ENCODE results near the gene OFD1.
A peak's percentile ranks its signal among the peaks of the same experiment; 100 is the strongest.

Gene OFD1

DNA sequence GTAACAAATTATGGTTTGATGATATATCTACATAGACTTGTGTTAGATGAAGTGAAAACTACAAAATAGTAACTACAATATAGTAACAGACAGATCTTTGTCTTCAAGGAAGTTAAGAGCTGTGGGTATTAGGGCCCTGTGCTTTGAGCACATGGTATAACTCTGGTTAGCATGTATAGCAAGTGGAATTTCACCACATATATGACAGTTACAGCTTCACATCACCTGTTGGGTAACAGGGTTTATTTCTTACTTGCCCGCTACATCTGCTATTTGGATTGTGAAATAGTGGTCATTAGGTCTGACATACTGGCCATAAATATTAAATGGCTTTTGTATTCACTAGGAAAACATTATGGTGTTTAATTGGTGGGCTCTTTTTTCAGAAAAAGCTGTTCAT, 20.2 kb downstream of the OFD1 start:
- DNase-seq (ENCODE audit: low spot score): no peak

GRCh38 chrX:13755254-13755653, 20.7 kb downstream of the OFD1 start:
- DNase-seq (ENCODE audit: low spot score): no peak

DNA sequence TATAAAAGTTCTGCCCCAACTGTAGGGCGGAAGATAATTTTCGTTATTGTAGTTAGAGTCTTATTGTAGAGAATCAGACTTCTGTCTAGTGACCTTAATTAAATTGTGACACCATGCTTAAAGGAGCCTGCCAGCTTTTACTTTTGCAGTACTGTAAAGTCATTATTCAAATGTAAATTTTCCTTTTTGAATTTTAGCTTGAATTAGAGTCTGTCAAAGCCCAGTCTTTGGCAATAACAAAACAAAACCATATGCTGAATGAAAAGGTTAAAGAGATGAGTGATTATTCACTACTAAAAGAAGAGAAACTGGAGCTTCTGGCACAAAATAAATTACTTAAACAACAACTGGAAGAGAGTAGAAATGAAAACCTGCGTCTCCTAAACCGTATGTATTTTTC, 21.8 kb downstream of the OFD1 start:
- no peak for DNase-seq (ENCODE audit: low spot score)

- DNase-seq (ENCODE audit: low spot score): no peak
These were observed 24.7 kb downstream of the OFD1 start for GRCh38 chrX:13759152-13759718.

DNA sequence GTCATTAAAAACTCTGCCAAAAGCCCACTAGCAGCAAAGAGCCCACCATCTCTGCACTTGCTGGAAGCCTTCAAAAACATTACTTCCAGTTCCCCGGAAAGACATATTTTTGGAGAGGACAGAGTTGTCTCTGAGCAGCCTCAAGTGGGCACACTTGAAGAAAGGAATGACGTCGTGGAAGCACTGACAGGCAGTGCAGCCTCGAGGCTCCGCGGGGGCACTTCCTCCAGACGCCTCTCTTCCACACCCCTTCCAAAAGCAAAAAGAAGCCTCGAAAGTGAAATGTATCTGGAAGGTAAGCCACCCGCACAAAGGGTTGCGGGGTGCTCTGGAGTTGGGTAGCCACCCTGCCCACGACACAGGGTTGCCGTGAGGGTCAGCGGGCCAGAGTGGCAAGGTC, 25.9 kb downstream of the OFD1 start:
- DNase-seq (ENCODE audit: low spot score): no peak

DNA sequence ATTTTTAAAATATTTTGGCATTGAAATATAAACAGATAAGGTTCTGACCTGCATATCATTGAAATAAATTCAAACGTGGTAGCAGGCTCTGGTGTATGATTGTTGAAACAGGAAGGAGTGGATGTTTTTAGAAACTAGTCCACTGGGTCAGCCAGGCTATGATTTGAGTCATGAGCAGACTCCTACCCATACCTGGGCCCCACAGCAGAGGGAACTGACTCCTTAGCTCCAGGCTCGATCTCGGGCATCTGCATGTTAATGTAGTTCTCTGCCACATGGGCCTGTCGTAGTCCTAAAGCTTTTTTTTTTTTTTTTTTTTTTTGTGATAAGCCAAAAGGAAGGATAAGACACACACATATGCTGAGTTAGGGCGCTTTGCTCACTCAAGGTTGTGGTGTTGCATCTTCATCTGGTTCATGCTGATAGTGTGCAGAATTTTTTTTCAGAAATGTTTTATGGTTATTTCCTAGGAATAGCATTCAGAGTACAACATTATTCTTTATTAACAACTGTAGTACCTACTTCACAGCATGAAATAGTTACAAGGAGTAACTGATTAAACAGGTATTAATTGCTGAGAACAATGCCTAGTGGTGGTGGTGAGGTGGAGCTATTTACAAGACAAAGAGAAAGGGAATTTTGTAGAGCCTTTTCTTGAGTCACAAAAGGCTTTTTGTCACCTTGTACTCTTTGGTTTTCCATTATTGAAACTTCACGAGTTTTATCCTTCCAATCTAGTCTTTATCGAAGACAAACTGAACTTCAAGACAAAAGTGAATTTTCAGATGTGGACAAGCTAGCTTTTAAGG, 27.3 kb downstream of the OFD1 start:
- DNase-seq (ENCODE audit: low spot score): no peak

DNA sequence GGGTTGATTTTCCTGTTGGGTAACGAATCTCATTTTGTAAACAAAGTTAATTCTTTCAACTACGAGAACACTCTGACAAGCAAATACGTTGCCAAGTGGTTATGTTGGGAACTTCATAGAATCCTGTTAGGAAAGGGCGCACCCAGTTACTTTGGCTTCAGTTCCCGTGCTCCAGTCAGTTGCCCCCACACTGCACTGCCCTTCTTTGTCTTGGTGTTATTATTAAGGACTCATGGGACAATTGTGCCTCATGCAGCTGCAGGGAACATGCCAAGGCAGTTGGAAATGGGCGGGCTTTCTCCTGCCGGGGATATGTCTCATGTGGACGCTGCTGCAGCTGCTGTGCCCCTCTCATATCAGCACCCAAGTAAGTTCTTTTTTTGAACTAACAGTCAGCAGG, 28.9 kb downstream of the OFD1 start:
- no peak for DNase-seq (ENCODE audit: low spot score)

DNA sequence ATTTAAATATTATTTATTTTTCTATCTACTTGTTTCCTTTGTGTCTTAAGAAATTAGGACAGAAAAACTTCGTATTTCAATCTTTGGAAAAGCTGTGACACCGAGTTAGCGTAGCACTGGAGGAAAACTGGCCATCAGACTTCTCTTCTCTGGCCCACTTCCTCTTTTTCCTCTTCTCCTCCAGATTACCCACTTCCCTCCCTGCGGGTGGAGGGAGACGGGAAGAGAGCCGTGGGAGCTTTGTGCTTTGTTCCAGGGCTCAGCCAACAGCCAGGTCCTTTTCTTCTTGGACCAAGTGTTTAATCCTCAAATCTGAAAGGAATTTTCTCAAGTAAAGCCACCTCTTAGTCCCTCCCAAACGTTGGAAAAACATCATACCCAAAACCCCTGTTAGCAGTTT, 29.7 kb downstream of the OFD1 start:
- no peak for DNase-seq (ENCODE audit: low spot score)

GRCh38 chrX:13764765-13765164, 30.2 kb downstream of the OFD1 start:
- peak; percentile 60 for DNase-seq (ENCODE audit: low spot score)

DNA sequence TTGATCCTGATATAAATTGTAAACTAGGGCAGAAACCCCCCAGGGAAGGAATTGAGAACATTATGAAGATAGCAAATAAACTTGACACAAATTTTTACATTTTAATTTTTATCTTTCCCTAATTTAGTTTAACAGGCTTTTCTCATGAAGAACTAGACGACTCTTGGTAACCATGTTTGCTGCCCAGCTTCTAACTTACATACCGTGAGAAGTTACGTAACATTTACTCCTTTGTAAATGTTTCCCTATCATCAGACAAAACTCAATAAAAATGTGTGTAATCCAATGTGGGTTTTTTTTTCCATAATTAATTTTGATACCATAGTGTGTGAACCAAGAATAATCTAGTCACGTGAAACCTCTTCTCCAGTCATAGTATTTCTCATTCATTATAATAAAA, 34.4 kb downstream of the OFD1 start:
- no peak for DNase-seq (ENCODE audit: low spot score)

DNA sequence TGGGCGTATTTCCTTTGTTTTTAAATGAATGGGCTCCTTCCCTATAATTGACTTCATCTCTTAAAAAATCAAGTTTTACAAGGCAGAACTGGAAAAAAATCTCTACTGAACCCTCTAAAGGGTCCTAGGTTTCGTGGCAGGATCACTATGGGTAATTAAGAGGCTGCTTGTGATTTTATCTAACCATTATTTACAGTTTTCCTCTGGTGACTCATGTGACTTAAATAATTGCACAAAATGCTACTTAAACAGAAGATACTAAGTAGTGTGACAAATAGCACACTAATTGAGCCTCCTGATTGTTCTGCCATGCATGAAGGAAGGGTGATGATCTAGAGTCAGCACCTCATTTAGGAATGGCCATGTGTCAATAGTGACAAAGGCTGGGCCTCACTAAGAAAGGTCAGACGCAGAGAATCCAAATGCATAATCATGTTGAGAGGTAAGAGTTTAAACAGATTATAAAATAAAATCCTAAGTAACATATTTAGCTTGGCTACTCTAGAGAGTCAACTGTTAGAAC, 35.5 kb downstream of the OFD1 start:
- no peak for DNase-seq (ENCODE audit: low spot score)

DNA sequence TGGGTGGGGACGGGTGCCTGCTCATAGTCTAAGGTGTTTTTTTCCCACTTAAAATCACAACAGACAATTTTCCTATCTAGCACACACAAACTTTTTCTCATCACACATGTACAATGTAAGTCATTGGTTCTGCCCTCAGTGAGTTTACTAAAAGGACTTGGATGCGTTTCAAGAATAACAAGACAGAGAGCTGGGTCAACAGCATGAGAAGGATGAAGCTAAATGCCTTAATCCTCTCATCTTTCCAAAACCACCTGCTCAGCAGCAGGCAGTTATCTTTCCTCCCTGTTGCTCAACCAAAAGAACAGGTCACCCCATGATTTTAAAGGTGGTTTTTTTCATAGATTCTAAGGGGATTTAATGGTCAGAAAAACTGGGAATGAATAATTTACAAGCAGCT, 40.1 kb downstream of the OFD1 start:
- DNase-seq (ENCODE audit: low spot score): no peak

GRCh38 chrX:13775837-13776236, 41.3 kb downstream of the OFD1 start:
- no peak for DNase-seq (ENCODE audit: low spot score)

- DNase-seq (ENCODE audit: low spot score): no peak
These were observed 41.8 kb downstream of the OFD1 start for GRCh38 chrX:13776387-13776786.

- DNase-seq (ENCODE audit: low spot score): no peak
These were observed 44.4 kb downstream of the OFD1 start for GRCh38 chrX:13778916-13779315.

DNA sequence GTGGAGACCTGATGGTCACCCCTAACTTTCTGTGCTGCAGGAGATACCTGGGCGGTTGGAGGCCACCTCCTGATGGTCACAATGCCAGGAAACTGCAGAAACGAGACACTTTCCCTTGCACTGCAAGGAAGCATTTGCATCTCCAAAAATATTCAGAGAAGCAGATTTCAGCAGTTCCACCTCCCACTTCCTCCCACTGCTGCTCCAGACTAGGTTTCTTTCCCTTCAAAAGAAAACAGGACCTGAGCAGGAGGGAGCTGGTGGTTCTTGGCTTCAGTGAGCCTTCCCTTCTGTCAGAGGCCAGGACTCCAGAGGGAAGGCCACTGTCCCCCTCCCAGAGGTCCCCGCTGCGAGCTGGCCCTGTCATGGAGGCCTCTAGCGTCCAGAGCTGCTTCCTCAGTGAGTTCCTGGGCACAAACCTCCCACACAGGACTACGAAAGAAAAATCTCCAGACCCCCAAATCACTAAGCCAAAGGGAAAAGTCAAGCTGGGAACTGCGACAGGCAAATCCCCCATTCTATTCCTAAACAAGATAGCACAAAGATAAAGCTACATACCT, 46.4 kb downstream of the OFD1 start:
- DNase-seq (ENCODE audit: low spot score): no peak

- DNase-seq (ENCODE audit: low spot score): no peak
These were observed 51.5 kb downstream of the OFD1 start for GRCh38 chrX:13786048-13786447.

GRCh38 chrX:13790206-13791131, 55.9 kb downstream of the OFD1 start:
- DNase-seq (ENCODE audit: low spot score): no peak

- no peak for DNase-seq (ENCODE audit: low spot score)
These were observed 56.6 kb downstream of the OFD1 start for GRCh38 chrX:13791145-13791544.

GRCh38 chrX:13791559-13791958, 57.0 kb downstream of the OFD1 start:
- no peak for DNase-seq (ENCODE audit: low spot score)

GRCh38 chrX:13793897-13794296, 59.3 kb downstream of the OFD1 start:
- DNase-seq (ENCODE audit: low spot score): no peak

DNA sequence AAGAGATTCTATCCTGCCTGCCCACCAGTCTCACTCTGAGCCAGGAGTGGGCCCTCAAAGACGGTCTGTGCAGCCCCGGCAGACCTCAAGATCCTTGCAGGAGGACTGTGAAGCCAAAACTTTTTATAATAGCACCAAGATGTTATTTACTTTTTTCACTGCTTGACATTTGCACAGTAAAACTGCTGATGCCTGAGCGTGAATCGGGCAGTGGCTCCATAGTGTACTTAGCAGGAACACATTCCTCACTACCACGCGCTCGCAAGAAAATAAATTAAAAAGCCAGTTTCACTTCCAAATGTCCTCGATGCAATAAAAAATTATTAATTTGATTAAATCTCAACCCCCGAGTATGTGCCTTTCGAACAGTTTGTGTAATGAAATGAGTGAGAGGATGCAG, 59.9 kb downstream of the OFD1 start:
- no peak for DNase-seq (ENCODE audit: low spot score)
